NCI-H774 (cell line): ENCODE measurements around the gene NUDT13.

Experiments used
- DNase-seq: peaks from one replicate; lab custom pipeline; 2025; lab: John Stamatoyannopoulos, UW

The NUDT13 gene

DNA sequence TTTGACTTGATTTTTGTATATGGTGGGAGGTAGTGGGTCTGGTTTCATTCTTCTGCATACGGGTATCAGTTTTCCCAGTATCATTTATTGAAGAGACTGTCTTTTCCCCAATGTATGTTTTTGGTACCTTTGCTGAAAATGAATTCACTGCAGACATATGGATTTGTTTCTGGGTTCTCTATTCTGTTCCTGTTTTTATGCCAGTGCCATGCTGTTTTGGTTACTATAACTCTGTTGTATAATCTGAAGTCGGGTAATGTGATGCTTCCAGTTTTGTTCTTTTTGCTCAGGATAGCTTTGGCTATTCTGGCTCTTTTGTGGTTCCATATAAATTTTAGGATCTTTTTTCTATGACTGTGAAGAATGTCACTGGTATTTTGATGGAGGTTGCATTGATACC is 56.7 kb downstream of the NUDT13 start:
- no peak for DNase-seq

DNA sequence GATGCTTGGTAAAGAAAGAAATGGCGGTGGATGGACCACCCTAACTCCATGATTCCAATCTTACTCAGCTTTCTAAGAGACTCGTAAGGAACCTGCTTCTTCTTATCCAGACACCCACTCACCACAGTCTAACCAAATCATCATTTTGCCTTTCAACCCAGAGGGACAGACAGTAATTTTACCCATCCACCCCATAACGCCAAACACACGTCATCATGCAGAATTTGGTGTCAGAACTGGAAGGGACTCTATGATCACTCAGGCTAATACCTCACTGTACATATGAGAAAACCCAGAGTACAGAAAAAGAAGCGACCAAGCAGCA is 57.2 kb downstream of the NUDT13 start:
- no peak for DNase-seq

DNA sequence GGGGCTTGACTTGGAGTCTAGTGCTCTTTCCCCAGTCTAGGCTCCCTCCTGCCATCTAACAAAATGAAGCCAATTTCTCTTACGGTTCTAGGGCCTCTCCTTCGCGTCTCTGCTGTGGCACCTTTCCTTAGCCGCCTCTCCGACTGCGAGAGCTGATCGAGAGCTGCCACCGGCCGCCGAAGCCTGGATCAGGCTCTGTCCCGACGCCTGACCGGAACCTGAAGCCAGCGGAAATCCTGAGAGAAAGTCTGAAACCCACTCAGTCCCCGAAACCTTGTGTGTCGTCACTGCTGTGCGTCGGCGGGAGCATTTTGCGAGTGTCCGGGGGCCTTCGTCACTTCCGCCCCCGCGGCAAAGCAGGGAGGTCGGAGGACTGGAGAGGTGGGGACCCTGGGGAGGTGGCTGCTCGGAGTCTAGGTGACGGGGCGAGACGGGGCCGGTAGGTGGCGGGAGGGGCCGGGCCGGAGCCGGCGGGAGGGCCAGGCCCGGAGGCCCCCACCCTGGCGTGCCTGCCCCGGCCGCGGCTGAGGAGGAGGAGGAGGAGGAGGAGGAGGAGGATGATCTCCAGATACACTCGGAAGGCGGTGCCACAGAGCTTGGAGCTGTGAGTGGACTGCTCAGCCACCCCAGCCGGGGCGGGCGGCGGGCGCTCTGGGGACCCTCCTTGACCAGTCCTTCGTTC is 57.7 kb downstream of the NUDT13 start, which contains the start of the genes ECD and FAM149B1:
ECD (minus strand) TSS at position 226 of the 682 bp plus-strand sequence. CDS start 4,071 bp downstream, outside the sequence.
FAM149B1 (plus strand) TSS at position 337 of the 682 bp plus-strand sequence; CDS start at position 558, 221 bp downstream.
- DNase-seq: peak; percentile 91

DNA sequence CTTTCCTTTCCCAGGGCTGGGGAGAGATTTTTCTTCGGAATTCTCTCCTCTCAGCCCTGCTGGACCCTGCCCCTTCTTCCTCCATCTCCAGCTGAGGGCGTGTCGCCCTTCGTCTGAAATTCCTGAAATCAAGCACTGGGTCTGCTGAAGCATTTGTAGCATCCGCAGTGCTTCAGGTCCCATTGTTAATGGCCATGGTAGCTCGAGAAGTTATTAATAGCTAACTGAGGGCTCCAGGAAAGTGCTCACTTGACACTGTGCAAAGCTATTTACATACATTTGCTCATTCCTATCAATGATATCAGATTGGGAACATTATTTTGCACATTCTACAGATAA is 58.2 kb downstream of the NUDT13 start:
- DNase-seq: no peak

DNA sequence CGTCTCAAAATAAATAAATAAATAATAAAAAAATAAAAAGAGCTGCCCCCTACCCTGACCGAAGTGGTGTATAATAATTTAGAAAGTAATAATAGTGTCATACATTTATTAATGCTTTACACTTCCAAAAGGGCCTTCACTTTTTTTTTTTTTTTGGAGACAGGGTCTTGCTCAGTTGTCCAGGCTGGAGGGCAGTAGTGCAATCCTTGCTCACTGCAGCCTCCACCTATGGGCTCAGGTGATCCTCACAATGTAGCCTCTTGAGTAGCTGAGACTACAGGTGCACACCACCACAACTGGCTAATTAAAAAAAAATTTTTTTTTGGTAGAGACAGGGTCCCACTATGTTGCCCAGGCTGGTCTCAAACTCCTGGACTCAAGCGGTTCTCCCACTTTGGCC is 59.1 kb downstream of the NUDT13 start:
- DNase-seq: no peak

DNA sequence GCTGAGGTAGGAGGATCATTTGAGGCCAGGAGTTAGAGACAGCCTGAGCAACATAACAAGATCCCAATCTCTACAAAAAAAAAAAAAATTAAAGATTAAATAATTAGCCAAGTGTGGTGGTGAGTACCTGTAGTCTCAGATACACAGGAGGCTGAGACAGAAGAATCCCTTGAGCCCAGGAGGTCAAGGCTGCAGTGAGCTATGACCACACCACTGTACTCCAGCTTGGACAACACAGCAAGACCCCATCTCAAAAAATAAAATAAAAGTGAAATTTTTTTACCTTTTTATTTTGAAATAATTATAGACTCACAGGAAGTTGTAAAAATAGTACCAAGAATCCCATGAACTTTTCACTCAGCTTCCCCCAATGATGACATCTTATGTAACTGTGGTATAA is 62.6 kb downstream of the NUDT13 start:
- no peak for DNase-seq

DNA sequence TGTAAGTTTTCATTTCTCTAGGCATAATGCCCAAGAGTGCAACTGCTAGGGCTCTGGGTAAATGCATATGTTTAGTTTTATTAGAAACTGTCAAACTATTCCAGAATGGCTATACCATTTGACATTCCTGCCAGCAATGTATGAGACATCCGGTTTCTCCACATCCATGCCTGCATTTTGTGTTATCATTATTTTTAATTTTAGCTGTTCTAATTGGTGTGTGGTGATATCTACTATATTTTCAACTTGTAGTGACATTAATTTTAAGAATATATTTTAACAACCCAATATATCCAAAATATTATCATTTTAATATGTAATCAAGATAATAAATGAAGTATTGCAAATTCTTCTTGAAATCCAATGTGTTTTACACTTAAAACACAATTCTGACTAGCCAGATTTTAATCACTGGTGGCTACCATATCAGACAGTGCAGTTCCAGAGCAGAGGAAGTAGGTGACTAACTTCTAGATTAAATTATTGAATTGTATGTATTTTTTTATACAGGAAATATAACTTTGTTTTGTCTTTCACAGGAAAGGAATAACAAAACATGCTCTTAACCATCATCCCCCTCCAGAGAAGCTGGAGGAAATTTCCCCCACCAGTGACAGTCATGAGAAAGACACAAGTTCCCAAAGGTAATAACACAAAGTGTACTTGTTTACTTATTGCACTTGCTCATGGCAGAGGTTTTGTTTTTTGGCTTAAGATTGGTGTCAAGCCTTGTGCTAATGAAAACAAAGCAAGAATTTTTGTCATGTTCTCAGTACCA is 64.1 kb downstream of the NUDT13 start:
- DNase-seq: no peak
